D341Med (cell line): ENCODE results near the gene HNRNPA3.
A peak's percentile ranks its signal among the peaks of the same experiment; 100 is the strongest.
"Not testable (repeated sequence)": the region's sequence is repeated elsewhere in the genome, so short reads cannot be mapped to it uniquely, and the experiment has no call there.

Experiments
- DNase-seq: peaks from one replicate; pipeline ENCODE4 v3.0.0; 2012; ENCODE audit warnings: low spot score

Gene HNRNPA3

GRCh38 chr2:177188482-177189469 is 23.8 kb upstream of the HNRNPA3 start:
- no peak for DNase-seq

- DNase-seq = no peak
Observed at GRCh38 chr2:177190941-177191340, 21.7 kb upstream of the HNRNPA3 start.

- no peak for DNase-seq
Observed at GRCh38 chr2:177192788-177193187, 19.8 kb upstream of the HNRNPA3 start.

GRCh38 chr2:177193240-177193639 is 19.4 kb upstream of the HNRNPA3 start:
- no peak for DNase-seq

- DNase-seq = no peak
Observed at GRCh38 chr2:177195194-177195593, 17.4 kb upstream of the HNRNPA3 start.

GRCh38 chr2:177200419-177200818 is 12.2 kb upstream of the HNRNPA3 start:
- not testable (repeated sequence) for DNase-seq

GRCh38 chr2:177201919-177202346 is 10.7 kb upstream of the HNRNPA3 start:
- no peak for DNase-seq

GRCh38 chr2:177204417-177204816 is 8.2 kb upstream of the HNRNPA3 start:
- DNase-seq = no peak

- DNase-seq = no peak
Observed at GRCh38 chr2:177207101-177207500, 5.5 kb upstream of the HNRNPA3 start.

GRCh38 chr2:177211169-177211568 is 1.4 kb upstream of the HNRNPA3 start:
- no peak for DNase-seq

GRCh38 chr2:177211576-177212105 is 953 bp upstream of the HNRNPA3 start:
- no peak for DNase-seq

GRCh38 chr2:177212891-177213856 is 580 bp downstream of the HNRNPA3 start:
- DNase-seq = peak; percentile 87

- DNase-seq = no peak
Observed at GRCh38 chr2:177217247-177217843, 4.8 kb downstream of the HNRNPA3 start.

GRCh38 chr2:177219787-177220186 is 7.2 kb downstream of the HNRNPA3 start:
- not testable (repeated sequence) for DNase-seq

- no peak for DNase-seq
Observed at GRCh38 chr2:177221534-177221933, 8.9 kb downstream of the HNRNPA3 start.

GRCh38 chr2:177221970-177222369 is 9.4 kb downstream of the HNRNPA3 start:
- DNase-seq = no peak

GRCh38 chr2:177223436-177223835 is 10.8 kb downstream of the HNRNPA3 start:
- DNase-seq = not testable (repeated sequence)

GRCh38 chr2:177225965-177226360 is 13.4 kb downstream of the HNRNPA3 start:
- no peak for DNase-seq

GRCh38 chr2:177229442-177230242 is 17.0 kb downstream of the HNRNPA3 start:
- DNase-seq = no peak

- no peak for DNase-seq
Observed at GRCh38 chr2:177231270-177231669, 18.7 kb downstream of the HNRNPA3 start.
